Measurements from ENCODE around the gene B3GNT3. TPM values are rescaled to one million over a fixed set of nuclear protein-coding genes. Genes with fewer than 3 reads are reported as not detected.

Gene B3GNT3
- total RNA-seq, 1 experiment from 2014 or later, result 39.5 TPM

DNA sequence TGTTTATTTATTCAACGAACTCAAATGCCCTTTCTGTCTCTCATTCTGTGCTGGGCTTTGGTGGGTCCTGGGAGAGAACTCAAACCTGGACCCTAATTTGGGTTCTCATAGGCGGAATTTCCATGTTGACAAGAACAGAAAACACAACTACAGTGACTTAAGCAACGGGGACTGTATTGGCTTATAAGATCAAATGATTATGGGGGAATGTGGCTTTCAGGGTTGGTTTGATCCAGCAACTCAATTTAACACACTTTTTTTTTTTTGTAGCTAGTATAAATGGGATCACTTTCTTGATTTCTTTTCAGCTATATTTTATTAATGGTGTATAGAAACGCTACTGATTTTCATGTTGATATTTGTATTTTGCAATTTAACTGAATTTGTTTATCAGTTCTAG is 33.8 kb upstream of the B3GNT3 start:
- Histone ChIP-seq H3K4me2 (ENCODE audit: low read length) (no peak overlapping the region), H3K4me3 (ENCODE audit: low read length) (no peak overlapping the region), H3K9me3 (ENCODE audit: low read length) (no peaks in the 10 kb centered on the region), H3K4me1 (ENCODE audit: insufficient read depth, low read length) (peaks cover 9% of the 10 kb centered on the region), H3K36me3 (ENCODE audit: low read depth, low read length) (no peaks in the 10 kb centered on the region), H3K27me3 (ENCODE audit: low read length) (no peaks in the 10 kb centered on the region), H3K79me2 (ENCODE audit: low read length) (no peaks in the 10 kb centered on the region), H4K20me1 (ENCODE audit: low read length) (no peaks in the 10 kb centered on the region), H3K27ac (ENCODE audit: low read length) (no peak overlapping the region), H3K9ac (ENCODE audit: low read length) (no peak overlapping the region), H2AFZ (ENCODE audit: low read length) (no peak overlapping the region), H3F3A (ENCODE audit: low read length, unreplicated experiment) (no peaks in the 10 kb centered on the region), H3K9me2 (replicated peaks; ENCODE audit: low read length) (no peaks in the 10 kb centered on the region)
- POLR2A ChIA-PET (ENCODE audit: unreplicated experiment), result no interaction called here
- TF ChIP-seq EZH2 (IDR thresholded peaks at IDR 0.05; ENCODE audit: low read length, unreplicated experiment), result no peak
- TF ChIP-seq, protein P1, sequence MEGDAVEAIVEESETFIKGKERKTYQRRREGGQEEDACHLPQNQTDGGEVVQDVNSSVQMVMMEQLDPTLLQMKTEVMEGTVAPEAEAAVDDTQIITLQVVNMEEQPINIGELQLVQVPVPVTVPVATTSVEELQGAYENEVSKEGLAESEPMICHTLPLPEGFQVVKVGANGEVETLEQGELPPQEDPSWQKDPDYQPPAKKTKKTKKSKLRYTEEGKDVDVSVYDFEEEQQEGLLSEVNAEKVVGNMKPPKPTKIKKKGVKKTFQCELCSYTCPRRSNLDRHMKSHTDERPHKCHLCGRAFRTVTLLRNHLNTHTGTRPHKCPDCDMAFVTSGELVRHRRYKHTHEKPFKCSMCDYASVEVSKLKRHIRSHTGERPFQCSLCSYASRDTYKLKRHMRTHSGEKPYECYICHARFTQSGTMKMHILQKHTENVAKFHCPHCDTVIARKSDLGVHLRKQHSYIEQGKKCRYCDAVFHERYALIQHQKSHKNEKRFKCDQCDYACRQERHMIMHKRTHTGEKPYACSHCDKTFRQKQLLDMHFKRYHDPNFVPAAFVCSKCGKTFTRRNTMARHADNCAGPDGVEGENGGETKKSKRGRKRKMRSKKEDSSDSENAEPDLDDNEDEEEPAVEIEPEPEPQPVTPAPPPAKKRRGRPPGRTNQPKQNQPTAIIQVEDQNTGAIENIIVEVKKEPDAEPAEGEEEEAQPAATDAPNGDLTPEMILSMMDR (conservative IDR thresholded peaks at IDR 0.05; ENCODE audit: low read depth, low read length), result no peak
- CTCF ChIA-PET, result no interaction called here
- intact Hi-C loops (cut with micrococcal nuclease), result no loop called here
- ATAC-seq, result no peak
- no TSS peak for BruUV-seq (replicated peaks)
- DNase-seq, result no peak

GRCh38 chr19:17762505-17763229 is 32.3 kb upstream of the B3GNT3 start:
- Histone ChIP-seq H3K79me2 (ENCODE audit: low read length) (no peaks in the 10 kb centered on the region), H3K36me3 (ENCODE audit: low read depth, low read length) (no peaks in the 10 kb centered on the region), H4K20me1 (ENCODE audit: low read length) (no peaks in the 10 kb centered on the region), H3F3A (ENCODE audit: low read length, unreplicated experiment) (no peaks in the 10 kb centered on the region), H2AFZ (ENCODE audit: low read length) (no peak overlapping the region), H3K9me3 (ENCODE audit: low read length) (no peaks in the 10 kb centered on the region), H3K27ac (ENCODE audit: low read length) (no peak overlapping the region), H3K9me2 (replicated peaks; ENCODE audit: low read length) (no peaks in the 10 kb centered on the region), H3K9ac (ENCODE audit: low read length) (no peak overlapping the region), H3K4me1 (ENCODE audit: insufficient read depth, low read length) (peaks cover 9% of the 10 kb centered on the region), H3K4me3 (ENCODE audit: low read length) (no peak overlapping the region), H3K27me3 (ENCODE audit: low read length) (no peaks in the 10 kb centered on the region), H3K4me2 (ENCODE audit: low read length) (no peak overlapping the region)
- intact Hi-C loops (cut with micrococcal nuclease), result no loop called here
- TF ChIP-seq EZH2phosphoT487 (IDR thresholded peaks at IDR 0.05; ENCODE audit: borderline replicate concordance, low read length) (no peak), EZH2 (IDR thresholded peaks at IDR 0.05; ENCODE audit: low read length, unreplicated experiment) (no peak)
- TF ChIP-seq, protein P1 (conservative IDR thresholded peaks at IDR 0.05; ENCODE audit: low read depth, low read length), result no peak
- POLR2A ChIA-PET (ENCODE audit: unreplicated experiment), result no interaction called here
- DNase-seq (peak; percentile 70), ATAC-seq (peak; percentile 40)
- BruUV-seq (replicated peaks), result no TSS peak
- CTCF ChIA-PET, result no interaction called here

- Histone ChIP-seq H3K4me3 (ENCODE audit: low read length) (no peak overlapping the region), H3K9me2 (replicated peaks; ENCODE audit: low read length) (no peaks in the 10 kb centered on the region), H3K79me2 (ENCODE audit: low read length) (no peaks in the 10 kb centered on the region), H3K9me3 (ENCODE audit: low read length) (no peaks in the 10 kb centered on the region), H3K27me3 (ENCODE audit: low read length) (no peaks in the 10 kb centered on the region), H3K27ac (ENCODE audit: low read length) (no peak overlapping the region), H2AFZ (ENCODE audit: low read length) (no peak overlapping the region), H3K4me2 (ENCODE audit: low read length) (no peak overlapping the region), H3K36me3 (ENCODE audit: low read depth, low read length) (no peaks in the 10 kb centered on the region), H3K4me1 (ENCODE audit: insufficient read depth, low read length) (peaks cover 9% of the 10 kb centered on the region), H3F3A (ENCODE audit: low read length, unreplicated experiment) (no peaks in the 10 kb centered on the region), H4K20me1 (ENCODE audit: low read length) (no peaks in the 10 kb centered on the region), H3K9ac (ENCODE audit: low read length) (no peak overlapping the region)
- ChIA-PET CTCF (no interaction called here), POLR2A (ENCODE audit: unreplicated experiment) (no interaction called here)
- no TSS peak for BruUV-seq (replicated peaks)
- DNase-seq, result no peak
- no peak for ATAC-seq
- intact Hi-C loops (cut with micrococcal nuclease), result no loop called here
- TF ChIP-seq EZH2 (IDR thresholded peaks at IDR 0.05; ENCODE audit: low read length, unreplicated experiment), result no peak
- TF ChIP-seq EZH2phosphoT487 (IDR thresholded peaks at IDR 0.05; ENCODE audit: borderline replicate concordance, low read length), result no peak
- TF ChIP-seq, protein P1 (conservative IDR thresholded peaks at IDR 0.05; ENCODE audit: low read depth, low read length), result no peak
These were observed 30.6 kb upstream of the B3GNT3 start for GRCh38 chr19:17764348-17764747.
